Measurements from ENCODE around the gene GALNTL6. TPM values are rescaled to one million over a fixed set of nuclear protein-coding genes. Genes with fewer than 3 reads are reported as not detected.

Gene GALNTL6
- total and polyA plus RNA-seq, 2 of the 4 experiments (the other 2 are of a cell fraction) = under 0.01 TPM; not detected in 1

DNA sequence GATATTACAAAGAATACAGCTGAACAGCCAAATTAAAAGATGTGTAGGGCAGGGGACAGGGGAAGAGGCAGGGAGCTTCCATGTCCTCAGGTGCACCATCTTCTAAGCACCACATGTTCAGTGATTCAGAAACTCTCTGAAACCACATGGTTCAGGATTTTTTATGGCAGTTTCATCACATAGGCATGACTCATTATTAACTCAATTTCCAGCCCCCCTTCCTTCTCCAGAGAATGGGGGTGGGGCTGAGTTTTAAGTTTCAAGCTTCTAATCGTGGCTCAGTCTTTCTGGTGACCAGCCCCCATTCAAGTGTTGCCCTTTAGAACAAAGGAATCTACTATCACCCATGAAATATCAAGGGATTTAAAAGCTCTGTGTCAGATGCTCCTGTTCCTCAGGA lies 1037.6 kb downstream of the GALNTL6 start:
- Histone ChIP-seq H3K9me1 (ENCODE audit: insufficient read depth, low read length) (no peaks in the 10 kb centered on the region), H3K27ac (ENCODE audit: insufficient read depth, low read length) (no peak overlapping the region), H3K79me1 (ENCODE audit: low read depth in 1 of 2, low read length in 2 of 2) (no peaks in the 10 kb centered on the region), H2AK5ac (ENCODE audit: low read depth, low read length) (no peak overlapping the region), H3K9ac (ENCODE audit: low read depth, low read length) (no peak overlapping the region), H4K20me1 (ENCODE audit: insufficient read depth, low read length) (no peaks in the 10 kb centered on the region), H3K56ac (ENCODE audit: extremely low read depth, insufficient read depth, low read length) (no peak overlapping the region), H3K27me3 (ENCODE audit: control insufficient read depth, insufficient read depth, low read length) (no peaks in the 10 kb centered on the region), H2AFZ (replicated peaks; ENCODE audit: low read length, poor library complexity) (no peak overlapping the region), H2BK5ac (ENCODE audit: low read depth, low read length, poor library complexity, severe bottlenecking) (peak overlapping the region; percentile 86), H3K4me2 (ENCODE audit: low read depth, low read length) (peak overlapping the region; percentile 44; the same call in 1 of the 2 replicates), H3K4ac (ENCODE audit: low read depth, low read length) (peak overlapping the region; percentile 64; the same call in 1 of the 2 replicates), H4K91ac (ENCODE audit: insufficient read depth, low read depth, low read length) (no peak overlapping the region), H3K9me3 (ENCODE audit: control insufficient read depth, insufficient read depth, low read length) (no peaks in the 10 kb centered on the region), H3K36me3 (ENCODE audit: control insufficient read depth, insufficient read depth, low read length) (no peaks in the 10 kb centered on the region), H2BK120ac (ENCODE audit: low read depth, low read length) (peak overlapping the region; percentile 93), H2AK9ac (replicated peaks; ENCODE audit: low read depth, low read length, poor library complexity) (no peak overlapping the region), H3K23ac (ENCODE audit: low read depth, low read length) (no peak overlapping the region), H4K5ac (ENCODE audit: low read depth, low read length) (0 out of 2 replicates have a peak overlapping the region, but pooled peaks have one; percentile 42), H3K18ac (ENCODE audit: low read depth, low read length) (peak overlapping the region; percentile 81; the same call in 1 of the 2 replicates), H2BK15ac (ENCODE audit: low read depth, low read length) (peak overlapping the region; percentile 88; the same call in 1 of the 3 replicates), H2BK20ac (ENCODE audit: low read depth, low read length) (peak overlapping the region; percentile 83; the same call in 1 of the 2 replicates), H4K8ac (ENCODE audit: low read depth in 2 of 2, low read length in 2 of 2) (peak overlapping the region in 1 of 2 experiments; percentile 78; a peak in 2 of 4 replicates), H3K4me3 (ENCODE audit: insufficient read depth, low read depth, low read length) (no peak overlapping the region), H3K14ac (replicated peaks; ENCODE audit: low read depth, low read length) (no peak overlapping the region), H3K4me1 (ENCODE audit: control insufficient read depth, insufficient read depth, low read length) (no peaks in the 10 kb centered on the region; the same call in 1 of the 2 replicates)
- POLR2A ChIA-PET (ENCODE audit: unreplicated experiment) = no interaction called here
- no CpG with 5 or more reads among the region's 1 CpG for WGBS, 2 experiments (ENCODE audit: extremely low coverage in 2 of 2, insufficient read length in 1 of 2)
- no TSS peak for BruUV-seq (replicated peaks)
- CTCF ChIA-PET = interaction anchor here (0.5 to 1.3 kb wide), 4 partner anchors 9 to 112 kb away, joined by 3 read pairs; no protein-coding TSS in a partner anchor
- DNase-seq (peak; percentile 95), ATAC-seq (ENCODE audit: low read depth) (peak; percentile 79)
- TF ChIP-seq, protein P1, sequence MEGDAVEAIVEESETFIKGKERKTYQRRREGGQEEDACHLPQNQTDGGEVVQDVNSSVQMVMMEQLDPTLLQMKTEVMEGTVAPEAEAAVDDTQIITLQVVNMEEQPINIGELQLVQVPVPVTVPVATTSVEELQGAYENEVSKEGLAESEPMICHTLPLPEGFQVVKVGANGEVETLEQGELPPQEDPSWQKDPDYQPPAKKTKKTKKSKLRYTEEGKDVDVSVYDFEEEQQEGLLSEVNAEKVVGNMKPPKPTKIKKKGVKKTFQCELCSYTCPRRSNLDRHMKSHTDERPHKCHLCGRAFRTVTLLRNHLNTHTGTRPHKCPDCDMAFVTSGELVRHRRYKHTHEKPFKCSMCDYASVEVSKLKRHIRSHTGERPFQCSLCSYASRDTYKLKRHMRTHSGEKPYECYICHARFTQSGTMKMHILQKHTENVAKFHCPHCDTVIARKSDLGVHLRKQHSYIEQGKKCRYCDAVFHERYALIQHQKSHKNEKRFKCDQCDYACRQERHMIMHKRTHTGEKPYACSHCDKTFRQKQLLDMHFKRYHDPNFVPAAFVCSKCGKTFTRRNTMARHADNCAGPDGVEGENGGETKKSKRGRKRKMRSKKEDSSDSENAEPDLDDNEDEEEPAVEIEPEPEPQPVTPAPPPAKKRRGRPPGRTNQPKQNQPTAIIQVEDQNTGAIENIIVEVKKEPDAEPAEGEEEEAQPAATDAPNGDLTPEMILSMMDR (conservative IDR thresholded peaks at IDR 0.05; ENCODE audit: low read depth, low read length) = no peak
- TF ChIP-seq MAZ (IDR thresholded peaks at IDR 0.05; ENCODE audit: borderline replicate concordance, low read depth, low read length) = peak; percentile 80
- TF ChIP-seq CEBPB (IDR thresholded peaks at IDR 0.05; ENCODE audit: low read depth, low read length) = peak; percentile 83
- TF ChIP-seq ELK1 (IDR thresholded peaks at IDR 0.05; ENCODE audit: borderline replicate concordance, low read depth, low read length) = no peak
- TF ChIP-seq NFE2L2 (IDR thresholded peaks at IDR 0.05; ENCODE audit: low read depth, low read length) = peak; percentile 42; the same call in 1 of the 2 replicates
- peak; percentile 86; the same call in 1 of the 2 replicates for TF ChIP-seq FOS (IDR thresholded peaks at IDR 0.05; ENCODE audit: low read depth, low read length)
- TF ChIP-seq POLR2A (IDR thresholded peaks at IDR 0.05; ENCODE audit: low read depth, low read length) = no peak
- no peak for TF ChIP-seq RFX5 (IDR thresholded peaks at IDR 0.05; ENCODE audit: low read depth, low read length)
- TF ChIP-seq BHLHE40 (IDR thresholded peaks at IDR 0.05; ENCODE audit: low read depth, low read length) = no peak
- TF ChIP-seq RCOR1 (IDR thresholded peaks at IDR 0.05; ENCODE audit: insufficient replicate concordance, low read length) = no peak
- TF ChIP-seq SMC3 (IDR thresholded peaks at IDR 0.05; ENCODE audit: low read depth, low read length) = no peak
- no peak for TF ChIP-seq RAD21 (IDR thresholded peaks at IDR 0.05; ENCODE audit: low read length)
- TF ChIP-seq MAFK (IDR thresholded peaks at IDR 0.05; ENCODE audit: low read depth, low read length) = no peak
- TF ChIP-seq CHD1 (IDR thresholded peaks at IDR 0.05; ENCODE audit: low read depth, low read length) = no peak
- peak; percentile 71; the same call in 1 of the 2 replicates for TF ChIP-seq MXI1 (IDR thresholded peaks at IDR 0.05; ENCODE audit: borderline replicate concordance, low read depth, low read length)
- peak; percentile 82 for TF ChIP-seq USF2 (IDR thresholded peaks at IDR 0.05; ENCODE audit: low read depth, low read length)
- intact Hi-C loops (cut with micrococcal nuclease) (loop anchor here (5.0 kb wide), 1 partner anchor 146 kb away; no protein-coding TSS in a partner anchor), dilution Hi-C loops (cut with HindIII; ENCODE audit: low sequenced_read_pairs, unreplicated experiment) (no loop called here), in situ Hi-C loops (cut with MboI; ENCODE audit: low sequenced_read_pairs) (no loop called here)
